GM18519 (cell line): ENCODE measurements around the gene CHST15.

ENCODE experiments used
- ATAC-seq: cut with Tn5 transposase; IDR thresholded peaks from one replicate; pipeline ENCODE4 v1.9.1; 2021; ENCODE audit warnings: mild to moderate bottlenecking, moderate library complexity; ENCODE audit not compliant: unreplicated experiment, low FRiP score

The CHST15 gene

DNA sequence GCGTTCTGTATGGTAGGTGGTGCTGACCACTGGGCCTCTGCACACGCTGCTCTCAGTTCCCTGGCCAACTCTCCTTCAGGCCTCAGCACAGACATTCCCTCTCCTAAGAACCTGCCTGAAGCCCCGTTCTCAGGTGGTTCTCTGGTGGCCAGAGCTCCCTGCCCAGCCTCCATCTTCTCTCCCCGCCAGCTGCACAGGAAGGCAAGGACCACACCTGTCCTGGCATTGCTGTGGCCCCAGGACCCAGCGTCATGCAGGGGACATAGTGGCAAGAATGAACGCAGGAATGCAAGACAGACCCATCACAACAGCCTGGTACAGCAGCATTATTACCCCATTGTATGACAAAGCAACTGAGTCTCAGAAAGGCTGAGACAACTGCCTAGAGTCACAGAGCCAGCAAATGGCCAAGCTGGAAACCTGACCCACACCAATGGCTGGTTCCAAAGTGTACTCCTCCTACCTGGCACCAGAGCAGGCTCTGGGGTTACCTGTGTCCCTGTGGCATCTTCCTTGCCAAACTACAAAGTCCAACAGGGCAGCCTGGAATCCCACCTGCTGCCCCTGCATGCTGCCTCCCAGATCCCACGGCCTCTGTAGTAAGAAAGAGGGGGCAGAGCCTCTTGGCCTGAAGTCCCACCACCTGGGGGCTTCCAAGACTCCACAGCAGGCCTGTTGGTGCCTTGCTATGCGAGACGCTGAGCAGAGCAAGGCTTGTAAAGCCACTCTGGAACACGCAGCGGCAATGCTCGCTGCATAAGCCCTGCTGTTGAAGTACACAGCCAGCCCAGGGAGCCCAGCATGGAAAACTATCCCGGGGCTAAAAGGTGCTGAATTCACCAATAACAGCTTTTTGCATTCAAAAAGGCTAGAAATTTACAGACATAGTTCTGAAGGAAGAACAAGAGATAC is 73.3 kb downstream of the CHST15 start:
- ATAC-seq: no peak

GRCh38 chr10:124018886-124019525 is 74.4 kb downstream of the CHST15 start:
- ATAC-seq: no peak

- no peak for ATAC-seq
Measured at GRCh38 chr10:124017729-124018128, 75.7 kb downstream of the CHST15 start.

GRCh38 chr10:124016804-124017375 is 76.5 kb downstream of the CHST15 start:
- no peak for ATAC-seq

DNA sequence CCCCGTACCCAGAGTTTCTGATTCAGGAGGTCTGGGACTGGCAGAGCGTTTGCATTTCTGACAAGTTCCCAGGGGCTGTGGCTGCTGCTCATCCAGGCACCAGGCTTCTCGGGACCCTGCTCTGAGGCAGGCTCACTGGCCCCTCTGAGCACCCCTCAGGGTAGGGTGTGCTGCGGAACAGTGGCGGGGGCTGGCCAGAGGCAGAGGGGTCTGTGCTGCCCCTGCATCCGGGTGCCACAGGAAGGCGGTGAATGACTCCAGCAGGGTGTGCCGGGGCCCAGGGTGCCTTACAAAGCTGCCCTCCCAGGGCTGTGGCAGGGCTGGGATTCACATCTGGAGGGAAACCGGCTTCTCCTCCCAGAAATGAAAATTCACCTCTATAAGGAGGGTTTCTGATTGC is 77.4 kb downstream of the CHST15 start:
- no peak for ATAC-seq

- no peak for ATAC-seq
Measured at GRCh38 chr10:124014416-124015154, 78.8 kb downstream of the CHST15 start.

- no peak for ATAC-seq
Measured at GRCh38 chr10:124013916-124014315, 79.5 kb downstream of the CHST15 start.

GRCh38 chr10:124012991-124013390 is 80.4 kb downstream of the CHST15 start:
- ATAC-seq: no peak

GRCh38 chr10:124012583-124012982 is 80.8 kb downstream of the CHST15 start:
- no peak for ATAC-seq

GRCh38 chr10:124012066-124012465 is 81.3 kb downstream of the CHST15 start:
- no peak for ATAC-seq

- no peak for ATAC-seq
Measured at GRCh38 chr10:124011464-124011863, 81.9 kb downstream of the CHST15 start.

DNA sequence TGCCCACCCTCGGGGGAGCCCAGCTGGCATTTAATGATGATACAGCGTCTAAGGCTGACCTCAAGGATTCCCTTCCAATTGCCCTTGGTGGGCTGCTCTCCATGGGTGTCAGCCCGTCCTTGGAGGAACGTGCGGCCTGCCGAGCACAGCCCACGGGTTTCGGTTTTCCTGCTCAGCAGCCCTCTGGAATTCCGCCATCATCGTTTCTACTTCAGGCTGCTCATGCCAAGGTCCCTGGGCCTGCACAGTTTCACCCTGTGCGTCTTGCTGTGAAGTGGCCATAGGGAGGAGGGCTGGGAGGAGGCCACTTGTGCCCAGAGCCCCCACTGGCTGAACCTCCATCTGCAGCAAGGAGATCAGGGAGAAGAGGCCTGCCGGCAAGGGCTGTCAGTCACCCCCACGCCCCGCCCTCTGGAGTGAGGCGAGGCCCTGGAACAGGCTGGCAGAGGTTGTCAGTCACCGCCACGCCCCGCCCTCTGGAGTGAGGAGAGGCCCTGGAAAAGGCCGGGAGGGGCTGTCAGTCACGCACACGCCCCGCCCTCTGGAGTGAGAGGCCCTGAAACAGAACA is 82.8 kb downstream of the CHST15 start:
- ATAC-seq: no peak

GRCh38 chr10:124010024-124010423 is 83.4 kb downstream of the CHST15 start:
- ATAC-seq: no peak

DNA sequence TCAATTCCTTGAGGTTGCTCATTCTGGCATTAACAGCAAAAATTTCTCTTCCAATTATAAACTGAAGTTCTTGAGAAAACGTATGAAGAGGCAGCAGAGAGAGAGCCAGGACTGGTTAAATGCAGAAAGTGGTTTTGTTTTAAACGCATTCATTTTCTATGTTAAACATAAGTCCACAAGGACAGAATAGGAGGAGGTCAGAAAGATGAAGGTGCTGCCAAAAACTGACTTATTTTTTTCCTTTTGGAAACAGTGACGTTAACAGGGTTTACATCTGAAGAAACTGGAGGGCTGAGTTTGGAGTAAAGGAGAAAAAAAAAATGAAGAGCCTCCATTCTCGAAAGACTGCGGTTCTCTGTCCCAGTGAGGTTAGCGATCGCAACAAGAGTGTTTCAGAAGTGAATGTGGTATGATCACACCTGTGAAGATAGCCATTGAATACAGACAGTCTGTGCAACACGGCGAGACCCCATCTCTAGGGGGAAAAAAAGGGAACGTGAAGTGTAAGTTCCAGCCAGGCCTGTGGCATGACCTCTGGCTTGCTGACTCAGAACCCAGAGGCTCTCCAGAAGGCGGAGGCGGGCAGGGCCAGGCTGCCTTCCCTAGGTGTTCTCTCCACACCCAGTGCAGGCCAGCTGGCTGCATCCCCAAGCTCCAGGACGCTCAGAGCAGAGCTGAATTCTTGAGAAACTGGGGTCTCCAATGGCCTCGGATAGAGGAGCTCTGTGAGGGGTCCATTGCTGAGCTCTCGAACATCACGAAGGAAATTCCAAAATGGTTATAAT is 84.0 kb downstream of the CHST15 start:
- ATAC-seq: no peak

DNA sequence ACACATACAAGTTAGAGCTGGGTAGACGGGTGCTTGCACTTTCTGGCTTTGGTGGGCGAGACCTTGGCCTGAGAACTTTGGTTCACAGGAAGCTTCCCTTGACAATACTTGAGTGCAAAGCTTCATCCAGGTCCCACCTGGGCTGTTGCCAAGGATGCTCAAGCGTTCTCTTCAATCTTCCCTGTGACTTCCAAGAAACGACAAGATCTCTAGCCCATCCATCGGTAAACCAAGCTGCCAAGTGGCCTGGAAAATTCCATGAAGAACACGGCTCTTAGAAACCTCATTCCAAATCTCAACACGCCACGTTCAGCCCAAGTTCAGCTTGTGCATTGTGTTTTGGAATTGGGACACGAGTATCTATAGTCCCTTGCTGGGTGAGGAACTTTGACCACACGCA is 84.7 kb downstream of the CHST15 start:
- ATAC-seq: no peak

DNA sequence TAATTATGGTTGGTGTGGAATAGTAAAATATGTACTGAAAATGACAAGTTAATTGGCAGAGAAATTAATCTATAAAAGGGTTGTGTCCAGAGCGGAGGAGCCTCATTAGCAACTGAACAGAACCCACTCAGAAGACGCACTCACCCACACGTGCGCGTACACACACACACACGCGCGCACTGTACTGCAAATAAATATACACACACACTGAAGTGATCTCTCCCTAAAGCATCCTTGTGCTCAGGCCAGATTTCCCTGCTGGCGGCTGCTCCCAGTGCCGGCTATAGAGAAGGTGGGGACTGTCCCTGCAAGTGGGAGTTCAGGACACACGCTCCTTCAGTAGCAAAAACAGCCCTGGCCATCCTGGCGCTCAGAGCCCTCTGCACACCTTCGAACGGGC is 85.2 kb downstream of the CHST15 start:
- no peak for ATAC-seq

DNA sequence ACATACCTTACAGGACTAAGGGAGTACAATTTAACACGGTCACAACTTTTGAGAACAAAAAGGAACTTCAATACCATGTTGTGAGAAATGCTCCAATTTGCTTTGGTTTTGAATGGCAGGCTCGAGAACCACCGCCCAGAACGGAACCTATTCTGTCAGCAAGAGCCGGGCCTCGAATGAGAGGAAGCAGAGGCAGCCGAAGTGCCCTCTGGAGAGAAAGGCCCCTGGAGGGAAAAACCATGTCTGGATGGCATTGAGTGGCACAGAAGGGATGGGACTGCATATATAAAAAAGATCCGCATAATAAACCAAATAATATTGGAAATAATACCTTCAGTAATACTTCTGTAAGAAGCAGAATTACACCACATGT is 85.6 kb downstream of the CHST15 start:
- no peak for ATAC-seq

DNA sequence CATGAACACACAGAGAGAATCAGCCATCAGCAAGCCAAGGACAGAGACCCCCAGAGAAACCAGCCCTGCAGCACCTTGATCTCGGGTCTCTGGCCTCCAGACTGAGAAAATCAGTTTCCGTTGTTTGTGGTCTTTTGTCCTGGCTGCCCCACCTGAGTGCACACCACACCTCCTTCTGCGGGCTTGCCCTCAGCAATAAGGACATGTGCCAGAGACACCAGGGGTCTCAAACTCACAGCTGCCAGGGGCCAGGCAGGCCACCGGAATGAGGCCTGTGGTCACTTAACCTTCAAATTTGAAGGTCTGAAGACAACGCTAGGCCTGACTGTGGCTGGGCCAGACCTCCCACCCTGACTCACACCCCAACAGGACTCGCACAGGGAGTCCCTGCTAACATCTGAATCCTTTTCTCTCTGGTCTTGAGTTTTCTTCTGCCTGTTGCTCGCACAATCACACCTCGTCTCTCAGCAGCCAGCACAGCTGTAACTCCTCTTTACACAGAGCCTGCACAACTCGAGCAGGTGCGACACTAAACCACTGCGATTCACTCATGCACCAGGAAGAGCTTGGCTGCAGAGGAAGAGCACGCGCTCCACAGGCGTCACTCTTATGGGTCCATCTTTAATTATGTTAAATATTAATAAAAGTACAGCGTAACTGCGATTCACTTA is 86.2 kb downstream of the CHST15 start:
- ATAC-seq: no peak

GRCh38 chr10:124006526-124006925 is 86.9 kb downstream of the CHST15 start:
- no peak for ATAC-seq
